ENCODE measurements around the gene DTX3L. TPM values are rescaled to one million over a fixed set of nuclear protein-coding genes. Genes with fewer than 3 reads are reported as not detected.

Gene DTX3L
- total RNA-seq, 1 experiment from 2014 or later = 11.1 TPM

- POLR2A ChIA-PET (ENCODE audit: unreplicated experiment) = no interaction called here
- Histone ChIP-seq H3K9ac (ENCODE audit: low read length) (no peak overlapping the region), H3K79me2 (ENCODE audit: low read length) (no peaks in the 10 kb centered on the region), H3K9me3 (ENCODE audit: low read length) (no peaks in the 10 kb centered on the region), H4K20me1 (ENCODE audit: low read length) (no peaks in the 10 kb centered on the region), H3K9me2 (replicated peaks; ENCODE audit: low read length) (no peaks in the 10 kb centered on the region; the same call in 1 of the 2 replicates), H3K4me1 (ENCODE audit: insufficient read depth, low read length) (peaks cover 14% of the 10 kb centered on the region), H3K36me3 (ENCODE audit: low read depth, low read length) (no peaks in the 10 kb centered on the region), H2AFZ (ENCODE audit: low read length) (no peak overlapping the region), H3K4me3 (ENCODE audit: low read length) (no peak overlapping the region), H3K27me3 (ENCODE audit: low read length) (no peaks in the 10 kb centered on the region), H3K4me2 (ENCODE audit: low read length) (no peak overlapping the region), H3F3A (ENCODE audit: low read length, unreplicated experiment) (no peaks in the 10 kb centered on the region), H3K27ac (ENCODE audit: low read length) (no peak overlapping the region)
- intact Hi-C loops (cut with micrococcal nuclease) = no loop called here
- DNase-seq = no peak
- TF ChIP-seq EZH2 (IDR thresholded peaks at IDR 0.05; ENCODE audit: low read length, unreplicated experiment) = no peak
- TF ChIP-seq EZH2phosphoT487 (IDR thresholded peaks at IDR 0.05; ENCODE audit: borderline replicate concordance, low read length) = no peak
- no peak for TF ChIP-seq CTCF (conservative IDR thresholded peaks at IDR 0.05; ENCODE audit: low read depth, low read length)
- CTCF ChIA-PET = no interaction called here
- BruUV-seq (replicated peaks) = no TSS peak
- ATAC-seq = no peak
These were observed 59.1 kb downstream of the DTX3L start for GRCh38 chr3:122623031-122623829.

Other genes starting within 250 kb of the DTX3L start
- not detected in 2 replicates for gene CSTA, start 239.1 kb upstream of the DTX3L start, total RNA-seq (2014; rRNA removed)
- gene MIX23, start 181.1 kb upstream of the DTX3L start, total RNA-seq (2014; rRNA removed) = 96.9 and 111 TPM in 2 replicates
- gene FAM162A, start 180.2 kb upstream of the DTX3L start, total RNA-seq (2014; rRNA removed) = 86.4 and 126 TPM in 2 replicates
- 3.1 and 4.0 TPM in 2 replicates for gene WDR5B, start 148.3 kb upstream of the DTX3L start, total RNA-seq (2014; rRNA removed)
- 64.3 and 76.7 TPM in 2 replicates for gene KPNA1, start 49.4 kb upstream of the DTX3L start, total RNA-seq (2014; rRNA removed)
- gene PARP9, start within 50 bp of the DTX3L start, total RNA-seq (2014; rRNA removed) = 13.8 and 14.8 TPM in 2 replicates
- not detected in 2 replicates for gene PARP15, start 13.3 kb downstream of the DTX3L start, total RNA-seq (2014; rRNA removed)
- 20.8 and 21.8 TPM in 2 replicates for gene PARP14, start 116.5 kb downstream of the DTX3L start, total RNA-seq (2014; rRNA removed)
- 6.4 and 13.4 TPM in 2 replicates for gene HSPBAP1, start 229.5 kb downstream of the DTX3L start, total RNA-seq (2014; rRNA removed)
- gene SLC49A4, start 230.7 kb downstream of the DTX3L start, total RNA-seq (2014; rRNA removed) = 29.6 and 37.0 TPM in 2 replicates

Data from PC-3 (cell line).